Endometrial microvascular endothelial cells (primary cell): ENCODE measurements around the gene POM121L12. TPM values are rescaled to one million over a fixed set of nuclear protein-coding genes. Genes with fewer than 3 reads are reported as not detected.

Source experiments
- in situ Hi-C: cut with HindIII; loops from 2 replicates; pipeline ENCODE4 v1.10.0; 2017; ENCODE audit warnings: low sequenced_read_pairs, low pct_unique_long_range_greater_than_20kb; ENCODE audit errors: inconsistent ontology term
- total RNA-seq: library from RNA; depleted of rRNA; stranded (reverse); fragments of >200 nt; gene quantifications from one replicate; pipeline ENCODE4 v1.2.3, GENCODE V29; 2015; ENCODE audit errors: inconsistent ontology term

Gene POM121L12
- not detected for total RNA-seq

DNA sequence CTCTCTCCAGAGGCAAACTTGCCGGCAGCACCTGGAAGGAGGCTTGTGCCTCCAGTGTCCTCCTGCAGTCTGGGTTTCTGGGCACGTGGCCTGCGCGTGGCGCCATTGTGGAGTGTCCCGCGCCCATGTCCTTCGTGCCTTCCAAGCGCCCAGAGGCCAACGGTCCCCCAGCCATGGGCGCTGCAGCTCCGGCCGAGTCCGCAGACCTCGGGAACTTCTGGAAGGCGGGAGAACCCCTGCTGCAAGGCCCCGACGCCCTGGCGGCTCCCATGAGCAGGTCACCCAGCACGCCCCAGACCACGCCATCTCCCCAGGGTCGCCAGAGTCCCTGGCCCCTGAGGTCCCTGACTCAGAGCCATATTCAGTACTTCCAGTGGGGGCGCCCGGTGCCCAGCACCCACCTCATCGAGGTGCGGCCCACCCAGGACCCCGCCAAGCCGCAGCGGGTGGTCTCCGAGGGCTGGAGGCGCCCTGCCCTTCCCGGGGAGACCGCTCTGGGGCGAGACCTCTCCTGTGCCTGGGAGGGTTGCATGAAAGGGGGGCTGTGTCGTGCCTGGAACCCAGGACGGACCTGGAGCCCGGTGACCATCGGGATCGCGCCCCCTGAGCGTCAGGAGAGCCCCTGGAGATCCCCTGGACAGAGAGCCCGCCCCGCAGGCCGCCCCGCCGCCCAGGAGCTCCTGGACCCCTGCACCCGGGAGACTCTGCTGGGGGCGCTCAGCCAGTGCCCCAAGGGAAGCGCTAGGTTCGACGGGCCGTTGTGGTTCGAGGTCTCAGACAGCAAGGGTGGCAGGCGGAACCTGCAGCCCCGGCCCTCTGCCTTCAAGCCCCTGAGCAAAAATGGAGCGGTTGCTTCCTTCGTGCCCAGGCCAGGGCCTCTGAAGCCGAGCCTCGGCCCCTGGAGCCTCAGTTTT, at the start of gene POM121L12:
POM121L12 (plus strand) TSS at position 135 of the 914 bp plus-strand sequence; CDS start at position 174, 39 bp downstream.
- in situ Hi-C loops, result no loop called here

DNA sequence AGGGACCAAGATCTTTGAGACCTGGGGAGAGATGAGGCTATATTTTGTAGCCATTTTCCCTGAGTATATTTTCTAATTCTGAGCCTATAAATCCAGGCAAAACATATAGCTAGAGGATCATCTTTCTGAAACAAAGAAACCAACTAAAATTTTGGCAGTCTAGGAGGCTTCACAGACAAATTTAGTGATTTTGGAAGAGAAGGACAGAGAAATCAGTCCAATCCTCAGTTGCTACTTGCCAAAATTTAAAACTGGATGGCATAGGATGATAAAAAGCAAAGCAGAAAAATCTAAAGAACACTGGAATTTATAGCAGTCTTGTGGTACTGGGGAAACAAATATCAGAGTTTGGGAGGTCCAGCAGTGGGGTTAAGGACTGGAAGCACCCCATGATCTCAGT, 43.4 kb upstream of the POM121L12 start:
- in situ Hi-C loops, result no loop called here

DNA sequence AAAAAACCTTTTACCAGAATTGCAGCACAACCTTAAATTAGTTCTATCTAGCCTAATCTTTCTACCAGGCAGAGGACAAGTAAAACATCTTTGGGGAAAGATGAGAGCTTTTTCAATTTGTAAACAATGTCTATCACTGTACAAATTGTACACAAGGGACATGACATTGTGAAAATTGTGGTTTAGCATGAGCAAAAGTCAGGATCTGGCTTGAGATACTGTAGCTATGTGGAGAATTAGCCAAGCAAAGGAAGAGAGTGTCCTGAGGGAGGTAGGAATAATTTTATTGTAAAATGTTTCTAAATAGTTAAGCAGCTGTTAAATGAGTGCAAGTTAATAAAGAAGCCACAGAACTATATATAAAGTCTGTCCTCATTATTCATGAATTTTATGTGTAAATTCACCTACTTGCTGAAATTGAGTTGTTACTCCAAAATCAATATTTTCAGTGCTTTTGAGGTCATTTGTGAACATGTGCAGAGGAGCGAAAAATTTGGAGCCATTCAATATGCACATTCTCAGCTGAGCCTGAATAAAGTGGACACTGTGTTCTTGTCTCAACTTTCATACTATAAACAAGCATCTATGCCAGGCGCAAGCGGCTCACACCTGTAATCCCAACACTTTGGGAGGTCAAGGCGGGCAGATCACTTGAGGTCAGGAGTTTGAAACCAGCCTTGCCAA, 42.8 kb upstream of the POM121L12 start:
- in situ Hi-C loops, result no loop called here

DNA sequence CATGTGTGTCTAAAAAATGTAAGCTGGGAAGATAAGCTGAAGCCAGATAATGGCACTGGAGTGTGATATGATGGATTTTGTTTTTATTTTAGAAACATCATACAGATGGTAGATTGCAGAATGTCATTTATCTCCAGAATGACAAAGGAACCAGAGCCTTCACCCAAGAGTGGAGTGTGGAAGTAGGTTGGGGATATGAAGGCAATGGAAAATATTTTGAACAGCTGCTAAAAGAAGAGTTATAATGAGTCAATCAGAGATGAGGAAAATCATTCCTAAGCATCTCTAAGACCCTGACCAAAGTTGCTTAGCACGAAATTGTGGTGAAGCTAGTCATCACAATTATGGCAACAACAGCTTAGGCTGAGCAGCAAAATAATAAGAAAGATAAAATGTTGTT, 39.8 kb upstream of the POM121L12 start:
- in situ Hi-C loops, result no loop called here

DNA sequence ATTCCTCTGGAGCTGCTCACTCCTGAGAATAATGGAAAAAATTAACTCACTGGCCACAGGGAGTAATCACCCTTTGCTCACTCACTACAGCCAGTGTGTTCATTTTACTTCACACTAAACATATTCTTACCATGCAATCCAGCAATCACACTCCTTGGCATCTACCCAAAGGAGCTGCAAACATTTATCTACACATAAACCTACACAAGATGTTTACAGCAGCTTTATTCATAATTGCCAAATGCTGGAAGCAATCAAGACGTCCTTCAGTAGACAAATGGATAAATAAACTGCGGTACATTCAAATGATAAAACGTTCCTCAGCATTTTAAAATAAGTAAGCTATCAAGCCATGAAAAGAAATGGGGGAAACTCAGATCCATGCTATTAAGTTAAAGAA, 34.2 kb upstream of the POM121L12 start:
- in situ Hi-C loops, result no loop called here

DNA sequence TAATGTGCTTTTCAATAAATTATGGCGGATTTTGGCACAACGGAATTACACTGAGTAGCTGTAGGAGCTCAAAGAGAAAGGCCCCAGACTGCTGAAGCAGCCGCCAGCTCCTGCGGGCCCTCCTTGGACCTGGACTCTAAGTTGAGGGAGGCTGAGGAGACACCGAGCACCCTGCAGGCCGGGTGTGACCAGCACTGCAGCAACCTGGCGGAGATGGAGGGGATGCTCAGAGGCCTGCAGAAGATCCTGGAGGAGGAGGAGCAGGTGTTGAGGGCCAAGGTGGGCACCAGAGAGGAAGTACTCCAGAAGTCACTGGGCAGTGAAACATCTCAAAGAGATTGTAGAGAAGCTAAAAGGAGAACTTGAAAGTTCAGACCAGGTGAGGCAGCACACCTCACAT, 33.0 kb upstream of the POM121L12 start:
- in situ Hi-C loops, result no loop called here

DNA sequence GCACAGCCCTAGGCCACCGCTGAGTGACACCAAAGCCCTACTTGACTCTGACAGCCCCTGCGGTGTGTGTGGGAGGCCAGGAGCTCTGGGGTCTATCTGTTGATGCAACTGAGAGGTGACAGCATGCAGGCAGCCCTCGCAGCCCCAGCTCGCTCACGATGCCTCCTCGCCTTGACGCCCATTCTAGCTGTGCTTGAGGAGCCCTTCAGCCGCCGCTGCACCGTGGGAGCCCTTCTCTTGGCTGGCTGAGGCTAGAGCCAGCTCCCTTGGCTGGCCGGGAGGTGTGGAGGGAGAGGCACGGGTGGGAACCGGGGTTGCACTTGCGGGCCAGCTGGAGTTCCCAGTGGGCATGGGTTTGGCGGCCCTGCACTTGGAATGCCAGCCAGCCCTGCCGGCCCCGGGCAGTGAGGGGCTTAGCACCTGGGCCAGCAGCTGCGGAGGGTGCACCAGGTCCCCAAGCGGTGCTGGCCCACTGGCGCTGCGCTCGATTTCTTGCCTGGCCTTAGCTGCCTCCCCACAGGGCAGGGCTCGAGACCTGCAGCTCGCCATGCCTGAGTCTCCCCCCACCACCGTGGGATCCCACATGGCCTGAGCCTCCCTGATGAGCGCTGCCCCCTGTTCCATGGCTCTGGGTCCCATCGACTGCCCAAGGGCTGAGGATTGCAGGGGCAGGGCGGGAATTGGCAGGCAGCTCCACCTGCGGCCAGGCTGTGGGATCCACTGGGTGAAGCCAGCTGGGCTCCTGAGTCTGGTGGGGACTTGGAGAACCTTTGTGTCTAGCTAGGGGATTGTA, 31.6 kb upstream of the POM121L12 start:
- in situ Hi-C loops, result no loop called here

DNA sequence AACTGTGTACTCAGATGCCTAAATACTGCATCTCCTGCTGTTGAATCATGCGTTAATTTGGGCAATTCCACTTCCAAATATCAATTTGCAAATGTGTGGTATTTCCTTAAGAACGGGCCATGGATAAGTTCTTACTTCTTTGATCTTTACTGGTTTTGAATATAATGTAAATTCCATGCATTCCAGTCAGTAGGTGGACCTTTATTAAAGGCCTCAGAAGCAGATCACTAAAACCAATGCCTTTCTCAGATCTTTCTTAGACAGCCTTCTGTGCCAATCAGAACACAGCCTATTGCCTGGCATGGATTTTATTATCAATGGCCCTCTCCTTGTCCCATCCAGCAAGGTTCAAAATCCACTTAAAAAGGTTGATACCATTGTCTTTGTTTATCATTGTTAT, 21.5 kb upstream of the POM121L12 start:
- in situ Hi-C loops, result no loop called here

DNA sequence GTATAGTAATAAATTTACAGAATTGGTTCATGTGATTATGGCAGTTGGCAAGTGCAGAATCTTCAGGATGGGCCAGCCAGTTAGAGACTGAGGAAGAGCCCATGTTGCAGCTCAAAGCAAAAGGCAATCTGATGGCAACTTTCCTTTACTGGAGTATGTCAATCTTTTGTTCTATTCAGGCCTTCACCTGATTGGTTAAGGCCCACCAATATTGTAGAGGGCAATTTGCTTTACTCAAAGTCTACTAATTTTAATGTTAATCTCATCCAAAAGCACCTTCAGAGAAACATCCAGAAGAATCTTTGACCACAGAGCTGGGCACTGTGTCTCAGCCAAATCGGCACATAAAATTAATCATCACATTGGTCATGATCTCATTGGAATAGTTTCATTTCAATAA, 20.0 kb upstream of the POM121L12 start:
- in situ Hi-C loops, result no loop called here

DNA sequence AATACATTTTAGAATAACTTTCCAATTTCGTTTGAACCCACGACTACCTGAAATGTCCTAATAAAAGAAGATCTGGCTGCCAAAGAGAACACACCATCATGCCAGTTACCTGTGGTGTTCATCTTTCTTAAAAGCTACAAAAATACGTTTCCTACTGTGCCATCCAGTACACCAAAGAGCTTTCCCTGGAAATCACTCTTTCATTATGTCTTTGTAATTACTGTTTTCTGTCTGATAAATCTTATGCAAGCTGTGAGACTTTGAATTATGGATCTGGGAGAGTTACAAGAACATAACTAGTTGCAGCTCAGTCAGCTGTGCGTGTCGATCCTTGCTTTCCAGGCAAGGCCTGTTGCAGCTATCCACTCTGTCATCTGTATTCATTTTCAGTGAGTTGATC, 12.5 kb upstream of the POM121L12 start:
- in situ Hi-C loops, result no loop called here

DNA sequence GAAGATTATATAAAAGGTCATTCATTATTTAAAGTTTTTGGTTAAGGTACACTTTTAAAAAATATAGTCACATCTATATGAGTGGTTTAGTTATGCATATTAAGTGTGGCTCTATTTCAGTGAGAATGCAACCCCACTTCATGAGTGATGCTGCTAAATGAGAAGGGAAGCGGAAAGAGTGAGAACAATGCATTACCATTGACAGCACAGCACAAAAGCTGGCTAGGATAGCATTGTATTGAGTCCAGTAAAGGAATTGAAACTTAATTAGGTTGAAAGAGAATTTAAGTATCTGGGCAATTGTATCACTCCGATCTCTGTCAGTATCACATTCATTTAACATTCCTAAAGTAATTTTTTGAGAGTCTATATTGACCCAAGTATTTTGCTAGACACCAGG, 13.2 kb downstream of the POM121L12 start:
- in situ Hi-C loops, result no loop called here

DNA sequence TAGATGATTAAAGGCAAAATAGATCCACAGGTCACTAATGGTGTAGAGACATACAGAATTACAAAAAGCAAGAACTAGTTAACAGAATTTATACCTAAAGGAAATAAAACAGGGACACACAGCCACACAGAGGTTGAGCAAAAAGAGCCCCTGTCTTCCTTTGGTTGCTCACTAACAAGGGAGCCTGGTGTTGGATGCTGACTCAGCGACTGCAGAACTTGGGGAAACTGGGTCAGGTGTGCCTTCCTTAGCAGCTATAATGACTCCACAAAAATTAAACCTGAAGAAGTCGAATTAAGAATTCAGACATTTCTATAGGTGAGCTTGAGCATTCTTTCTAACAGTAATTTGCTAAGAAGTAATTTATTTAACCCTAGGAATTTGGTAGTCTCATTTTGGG, 15.0 kb downstream of the POM121L12 start:
- in situ Hi-C loops, result no loop called here

DNA sequence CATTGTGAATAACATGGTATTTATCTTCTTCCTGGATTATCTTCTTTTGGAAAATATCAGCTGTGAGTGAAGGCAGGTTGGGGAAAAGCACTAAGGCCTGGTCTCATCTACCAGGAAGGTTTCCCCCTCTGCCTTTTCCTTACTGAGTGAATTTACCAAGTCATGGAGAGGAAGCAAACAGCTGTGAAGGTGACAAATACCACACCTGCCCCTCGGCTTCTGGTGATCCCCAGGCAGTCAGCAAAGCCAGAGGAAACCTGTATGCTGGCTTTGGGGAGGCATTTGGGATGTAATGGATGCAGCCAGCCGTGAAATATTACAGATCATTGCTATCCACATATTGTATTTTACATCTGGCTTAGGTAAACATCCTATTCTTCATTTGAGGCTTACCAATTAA, 24.2 kb downstream of the POM121L12 start:
- in situ Hi-C loops, result no loop called here

DNA sequence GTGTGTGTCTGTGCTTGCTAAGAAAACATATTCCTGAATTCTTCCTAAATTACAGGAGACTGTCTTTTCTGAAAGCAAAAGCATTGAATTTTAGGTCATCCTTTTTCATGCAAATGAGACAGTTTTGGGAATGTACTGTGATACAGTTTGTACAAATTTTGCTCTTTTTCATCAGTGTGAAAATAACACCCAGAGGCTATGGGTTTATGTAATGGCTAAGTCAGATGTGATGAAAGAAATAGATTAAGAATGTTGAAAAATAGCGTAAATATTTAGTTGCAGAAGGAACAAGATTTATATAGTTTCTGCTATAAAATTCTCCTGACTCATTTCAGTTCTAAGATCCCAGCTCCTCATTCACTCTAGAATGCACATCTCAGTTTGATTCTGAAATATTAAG, 24.6 kb downstream of the POM121L12 start:
- in situ Hi-C loops, result no loop called here

DNA sequence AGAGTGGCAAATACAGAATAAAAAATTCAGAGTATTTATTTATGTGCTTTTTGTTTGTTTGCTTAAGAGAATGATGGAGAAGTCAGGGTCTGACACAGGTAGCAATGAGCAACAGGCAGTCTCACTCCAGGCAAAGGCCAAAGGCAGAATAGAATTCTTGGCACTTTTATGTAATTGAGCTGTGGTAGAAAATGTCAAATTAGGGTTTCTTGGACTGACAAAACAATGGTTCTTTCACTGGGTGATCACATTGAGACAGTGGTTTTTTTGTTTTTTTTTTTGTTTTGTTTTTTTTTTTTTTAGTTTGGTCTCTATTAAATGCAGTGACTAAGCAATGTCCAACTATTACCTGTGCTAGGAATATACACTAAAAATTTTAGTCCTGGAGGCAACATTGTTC, 27.4 kb downstream of the POM121L12 start:
- in situ Hi-C loops, result no loop called here

DNA sequence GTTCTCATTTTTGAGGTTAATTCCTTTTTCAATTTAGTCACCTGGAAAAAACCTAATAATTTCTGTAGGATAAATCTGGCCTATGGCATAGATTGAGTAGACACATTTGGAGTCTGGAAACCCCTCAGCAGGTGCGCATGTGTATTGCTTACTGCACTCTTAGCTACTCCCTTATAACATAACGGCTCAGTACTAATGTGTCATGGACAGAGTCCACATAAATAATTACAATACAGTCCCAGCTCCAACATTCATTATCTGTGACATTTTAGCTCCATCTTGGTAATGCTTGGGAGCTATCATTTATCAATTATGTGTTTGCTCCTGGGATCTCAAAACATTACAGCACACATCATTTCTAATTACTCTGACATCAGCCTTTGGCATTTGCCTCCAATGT, 33.2 kb downstream of the POM121L12 start:
- in situ Hi-C loops, result no loop called here

DNA sequence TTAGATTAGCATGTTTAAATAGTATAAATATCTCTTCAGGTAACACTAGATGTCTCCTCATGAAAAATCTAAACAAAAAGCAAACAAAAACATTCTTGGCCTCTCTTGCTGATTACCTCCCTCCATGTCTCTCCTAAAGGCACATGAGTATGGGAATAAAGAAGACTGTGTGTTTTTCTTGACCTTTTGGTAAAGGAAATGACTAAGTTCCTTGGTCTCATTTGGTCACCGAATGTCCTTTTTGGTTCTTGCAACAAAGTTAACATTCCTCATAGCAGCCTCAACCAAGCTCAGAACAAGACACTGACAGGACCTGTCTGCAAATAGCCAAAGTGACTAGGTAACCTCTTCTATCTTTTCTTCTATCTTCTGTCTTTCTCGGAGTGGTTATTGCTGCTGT, 35.5 kb downstream of the POM121L12 start:
- in situ Hi-C loops, result no loop called here
